H1 (cell line): ENCODE results near the gene KCNJ16. TPM values are rescaled to one million over a fixed set of nuclear protein-coding genes. Genes with fewer than 3 reads are reported as not detected.

Experiments used
- CTCF ChIA-PET: fragments of 300-600 bp; sonication (Branson Sonifier 250); formaldehyde crosslinking; loops from one replicate; lab custom pipeline; 2021; ENCODE audit not compliant: partially characterized antibody; lab: Charles Lee
- POLR2A ChIA-PET: fragments of 300-600 bp; sonication (Branson Sonifier 250); formaldehyde crosslinking; loops from one replicate; lab custom pipeline; 2021; ENCODE audit warnings: inconsistent platforms; ENCODE audit not compliant: partially characterized antibody; lab: Charles Lee
- DNase-seq, 2 experiments: peaks; one replicate each; pipeline versions ENCODE4 v3.0.0 to v3.0.0-alpha.2; 2010 to 2022; ENCODE audit warnings: low spot score in 2 of 2, low read depth in 1 of 2, mixed read lengths in 1 of 2
- FAIRE-seq: peaks from 2 replicates; lab custom pipeline; 2011; peaks lifted over from hg19 to GRCh38; lab: Jason Lieb, UNC
- H2AFZ ChIP-seq: 2 replicates; pipeline ENCODE4 v1.8.1; 2012; ENCODE audit warnings: low read length, inconsistent platforms
- H2AK5ac ChIP-seq: 2 replicates; pipeline ENCODE4 v1.6.1; 2013; ENCODE audit warnings: low read depth, low read length
- H2BK120ac ChIP-seq: replicated peaks from 2 replicates; pipeline ENCODE3; 2013; ENCODE audit warnings: low read depth, low read length, inconsistent platforms
- H2BK12ac ChIP-seq: 2 replicates; pipeline ENCODE4 v1.6.1; 2013; ENCODE audit warnings: low read depth, low read length
- H2BK15ac ChIP-seq: 2 replicates; pipeline ENCODE4 v1.6.1; 2013; ENCODE audit warnings: low read length
- H2BK20ac ChIP-seq: 2 replicates; pipeline ENCODE4 v1.6.1; 2013; ENCODE audit warnings: low read length
- H2BK5ac ChIP-seq: 2 replicates; pipeline ENCODE4 v1.6.1; 2013; ENCODE audit warnings: low read depth, low read length
- H3K14ac ChIP-seq: 2 replicates; pipeline ENCODE4 v1.6.1; 2013; ENCODE audit warnings: inconsistent platforms; ENCODE audit not compliant: insufficient read length
- H3K18ac ChIP-seq: 2 replicates; pipeline ENCODE4 v1.6.1; 2013; ENCODE audit warnings: low read length; ENCODE audit errors: extremely low read depth
- H3K23ac ChIP-seq: 2 replicates; pipeline ENCODE4 v1.6.1; 2013; ENCODE audit warnings: inconsistent platforms; ENCODE audit not compliant: insufficient read length
- H3K23me2 ChIP-seq: 2 replicates; pipeline ENCODE4 v1.6.1; 2013; ENCODE audit warnings: low read depth, low read length
- H3K27ac ChIP-seq: 2 replicates; pipeline ENCODE4 v1.6.1; 2011; ENCODE audit warnings: low read depth, low read length, inconsistent platforms
- H3K27me3 ChIP-seq, 4 experiments: replicated peaks in 1 of 4; 1 replicate in 1 of 4; 2 replicates in 3 of 4; pipeline versions ENCODE4 v1.6.1 to v1.8.1; 2011 to 2013; ENCODE audit warnings: low read length in 3 of 4, mild to moderate bottlenecking in 3 of 4, inconsistent platforms in 2 of 4, mixed read lengths in 2 of 4, moderate library complexity in 1 of 4; ENCODE audit not compliant: control insufficient read depth in 3 of 4, insufficient read depth in 3 of 4; ENCODE audit errors: extremely low read depth in 1 of 4
- H3K36me3 ChIP-seq, 4 experiments: 2 replicates each; pipeline versions ENCODE4 v1.6.1 to v1.8.1; 2011 to 2013; ENCODE audit warnings: mild to moderate bottlenecking in 4 of 4, low read length in 3 of 4, moderate library complexity in 2 of 4, control low read depth in 1 of 4, inconsistent platforms in 1 of 4; ENCODE audit not compliant: insufficient read depth in 4 of 4, control insufficient read depth in 2 of 4
- H3K4ac ChIP-seq: replicated peaks from 2 replicates; pipeline ENCODE3; 2013; ENCODE audit warnings: low read length, low read depth, mixed read lengths, inconsistent platforms; ENCODE audit not compliant: insufficient read length
- H3K4me1 ChIP-seq, 4 experiments: replicated peaks in 1 of 4; 1 replicate in 1 of 4; 2 replicates in 3 of 4; pipeline versions ENCODE4 v1.6.1 to v1.8.1; 2011 to 2013; ENCODE audit warnings: low read length in 3 of 4, inconsistent platforms in 2 of 4, mixed read lengths in 1 of 4; ENCODE audit not compliant: insufficient read depth in 4 of 4, control insufficient read depth in 3 of 4
- H3K4me2 ChIP-seq, 2 experiments: 2 replicates each; pipeline versions ENCODE4 v1.6.1 to v1.8.1; 2011 to 2013; ENCODE audit warnings: low read depth in 2 of 2, low read length in 2 of 2, control low read depth in 1 of 2, inconsistent platforms in 1 of 2, mild to moderate bottlenecking in 1 of 2; ENCODE audit not compliant: insufficient read depth in 1 of 2
- H3K4me3 ChIP-seq, 4 experiments: fragments of 200-600, 300-600 bp in 1 of 4; sonication (generic), shearing (Covaris generic), sonication (Bioruptor Twin) in 1 of 4; 2 replicates each; pipeline versions ENCODE4 v1.5.1 to v1.8.1; 2011 to 2016; ENCODE audit warnings: low read length in 4 of 4, low read depth in 3 of 4, control low read depth in 2 of 4, inconsistent platforms in 2 of 4, mild to moderate bottlenecking in 2 of 4, mixed read lengths in 1 of 4, moderate library complexity in 1 of 4; ENCODE audit not compliant: insufficient read depth in 2 of 4; ENCODE audit errors: extremely low read depth in 1 of 4
- H3K56ac ChIP-seq: replicated peaks from 2 replicates; pipeline ENCODE3; 2013; ENCODE audit warnings: low read depth, mild to moderate bottlenecking, mixed read lengths, low read length, inconsistent platforms; ENCODE audit not compliant: insufficient read length
- H3K79me1 ChIP-seq: 2 replicates; pipeline ENCODE4 v1.6.1; 2013; ENCODE audit warnings: low read depth, low read length, control low read depth
- H3K79me2 ChIP-seq, 2 experiments: 2 replicates each; pipeline versions ENCODE4 v1.6.1 to v1.8.1; 2012 to 2013; ENCODE audit warnings: low read length in 2 of 2, mild to moderate bottlenecking in 2 of 2, inconsistent platforms in 1 of 2; ENCODE audit not compliant: insufficient read depth in 2 of 2, control insufficient read depth in 1 of 2
- H3K9ac ChIP-seq, 4 experiments: replicated peaks in 1 of 4; 1 replicate in 1 of 4; 2 replicates in 3 of 4; pipeline versions ENCODE4 v1.6.1 to v1.8.1; 2011 to 2013; ENCODE audit warnings: low read depth in 3 of 4, low read length in 3 of 4, control low read depth in 2 of 4, mild to moderate bottlenecking in 2 of 4, moderate library complexity in 2 of 4, inconsistent platforms in 1 of 4; ENCODE audit errors: extremely low read depth in 1 of 4
- H3K9me3 ChIP-seq, 2 experiments: 2 replicates each; pipeline versions ENCODE4 v1.6.1 to v1.8.1; 2012 to 2013; ENCODE audit warnings: mild to moderate bottlenecking in 2 of 2, moderate library complexity in 2 of 2, control low read depth in 1 of 2, inconsistent platforms in 1 of 2, low read depth in 1 of 2, low read length in 1 of 2, mixed read lengths in 1 of 2; ENCODE audit not compliant: insufficient read depth in 2 of 2
- H4K20me1 ChIP-seq, 2 experiments: replicated peaks in 1 of 2; 2 replicates each; pipeline versions ENCODE3 to v1.8.1; 2011 to 2013; ENCODE audit warnings: inconsistent platforms in 2 of 2, low read length in 2 of 2, mild to moderate bottlenecking in 1 of 2; ENCODE audit not compliant: insufficient read depth in 2 of 2, control insufficient read depth in 1 of 2
- H4K5ac ChIP-seq: 2 replicates; pipeline ENCODE4 v1.6.1; 2013; ENCODE audit warnings: low read length, low read depth, mixed read lengths, inconsistent platforms; ENCODE audit not compliant: insufficient read length
- H4K8ac ChIP-seq: 2 replicates; pipeline ENCODE4 v1.8.0; 2013; ENCODE audit warnings: mild to moderate bottlenecking, moderate library complexity, low read length, inconsistent platforms; ENCODE audit not compliant: insufficient read depth; ENCODE audit errors: extremely low read depth
- H4K91ac ChIP-seq: replicated peaks from 2 replicates; pipeline ENCODE3; 2013; ENCODE audit warnings: low read length, mixed read lengths, inconsistent platforms; ENCODE audit not compliant: insufficient read length
- FOSL1 ChIP-seq: IDR thresholded peaks from 2 replicates; pipeline ENCODE4 v1.6.1; 2011; ENCODE audit warnings: mild to moderate bottlenecking, low read depth, low read length, moderate library complexity; ENCODE audit not compliant: insufficient read depth
- HDAC6 ChIP-seq: IDR thresholded peaks from one replicate; pipeline ENCODE4 v1.7.1; 2012; ENCODE audit warnings: low read depth, mild to moderate bottlenecking, inconsistent platforms, low read length, moderate library complexity
- KDM1A ChIP-seq: fragments of 200-600, 300-600 bp; sonication (generic); IDR thresholded peaks from 2 replicates; pipeline ENCODE4 v1.7.1; 2016; ENCODE audit warnings: mild to moderate bottlenecking, low read length, borderline replicate concordance
- RNF2 ChIP-seq: fragments of 200-900, 300-1000 bp; sonication (generic); IDR thresholded peaks from 2 replicates; pipeline ENCODE4 v1.7.1; 2016; ENCODE audit warnings: borderline replicate concordance, low read depth, mild to moderate bottlenecking, antibody characterized with exemption, low read length; ENCODE audit not compliant: poor library complexity, severe bottlenecking; ENCODE audit errors: missing control alignments
- SRF ChIP-seq: IDR thresholded peaks from 2 replicates; pipeline ENCODE4 v1.6.1; 2011; ENCODE audit warnings: mild to moderate bottlenecking, low read depth, low read length, moderate library complexity
- TBP ChIP-seq: IDR thresholded peaks from 2 replicates; pipeline ENCODE4 v1.6.1; 2011; ENCODE audit warnings: low read depth, low read length, improper control_type of control experiment
- YY1 ChIP-seq: IDR thresholded peaks from 2 replicates; pipeline ENCODE4 v1.6.1; 2011; ENCODE audit warnings: low read depth, mild to moderate bottlenecking, low read length
- WGBS, 2 experiments: shearing (Covaris generic) in 1 of 2; methylation state at CpG; one replicate each; pipeline versions ENCODE4 v1.1.6 to v1.1.7; 2013 to 2015; ENCODE audit warnings: low lambda C conversion rate in 2 of 2, mixed read lengths in 2 of 2, inconsistent platforms in 1 of 2, low coverage in 1 of 2, missing lambda C conversion rate in 1 of 2; ENCODE audit not compliant: insufficient replicate concordance in 2 of 2, insufficient coverage in 1 of 2, insufficient read length in 1 of 2; ENCODE audit errors: extremely low coverage in 1 of 2, missing lambda C conversion rate in 1 of 2; 5-methylcytosine and 5-hydroxymethylcytosine counted together
- polyA plus RNA-seq, 7 experiments: library from polyadenylated mRNA; depleted of rRNA in 3 of 7; stranded (reverse) in 5 of 7; unstranded in 2 of 7; fragments of >200 nt in 5 of 7; fragments of 200-250 nt in 2 of 7; gene quantifications; 1 replicate in 5 of 7; 2 replicates in 1 of 7; 4 replicates in 1 of 7; pipeline versions ENCODE4 v1.2.1 to v1.2.3, GENCODE V29; 2011 to 2013; ENCODE audit warnings: missing spikeins in 2 of 7, mixed read lengths in 2 of 7
- total RNA-seq: library from RNA; stranded (reverse); fragmentation: NEBNext Ultra II Directional; extraction: Animal tissue kit (Norgen Biotek cat#: 25700); gene quantifications from 2 replicates; pipeline ENCODE4 v1.2.1, GENCODE V29; 2021

The KCNJ16 gene
- total and polyA plus RNA-seq, 2 of the 8 experiments (the other 6 are each of a cell fraction or from before 2014, with no cell fraction given) = not detected

DNA sequence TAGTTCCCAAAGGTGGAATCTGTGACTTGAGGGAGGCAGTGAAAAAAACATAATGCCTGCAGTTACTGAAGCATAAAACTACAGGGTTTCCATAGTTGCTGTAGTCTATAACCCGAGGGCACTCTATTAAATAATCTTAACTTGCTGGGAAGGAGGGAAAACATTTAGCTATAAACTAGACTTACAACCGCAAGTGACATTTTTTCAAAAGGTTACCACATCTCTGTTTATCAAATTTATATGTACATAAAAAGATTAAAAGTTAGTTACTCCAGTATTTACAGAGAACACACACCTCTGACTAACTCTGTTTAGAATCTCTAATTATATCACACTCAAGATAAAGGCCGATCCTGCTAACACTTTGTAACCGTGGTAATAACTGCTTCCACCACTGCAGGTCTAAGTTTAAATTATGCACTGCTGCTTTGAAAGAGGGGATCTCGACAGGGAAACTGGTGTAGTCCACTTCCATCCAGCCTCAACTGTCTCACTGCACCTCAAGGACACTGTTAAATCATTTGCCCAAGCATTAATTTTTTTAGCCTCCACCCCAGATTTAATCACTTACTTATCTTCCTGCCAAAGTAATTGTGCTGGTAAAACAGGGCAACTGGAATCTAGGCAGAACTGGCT is 14.6 kb downstream of the KCNJ16 start:
- peak overlapping the region; percentile 21; the same call in 1 of the 2 replicates for H2AFZ ChIP-seq
- H3K27me3 ChIP-seq = no peaks in the 10 kb centered on the region
- CTCF ChIA-PET = no interaction called here

More for the DNA sequence above, 14.6 kb downstream of the KCNJ16 start:
- Histone ChIP-seq H3K23ac (no peak overlapping the region), H2BK5ac (no peak overlapping the region)
- TF ChIP-seq FOSL1 = no peak
- TF ChIP-seq RNF2 = no peak
- TF ChIP-seq SRF = no peak
- no peak for TF ChIP-seq KDM1A
- TF ChIP-seq HDAC6 = no peak
- no peak for TF ChIP-seq TBP
- TF ChIP-seq YY1 = no peak
- TF ChIP-seq, all 59 proteins: peak for 0
- Histone ChIP-seq H2BK120ac (no peak overlapping the region), H3K4me2 (no peak overlapping the region), H3K4ac (no peak overlapping the region), H4K91ac (no peak overlapping the region), H2BK12ac (no peak overlapping the region), H3K23me2 (peaks cover 2% of the 10 kb centered on the region; the same call in 1 of the 2 replicates), H2BK20ac (no peak overlapping the region), H3K14ac (no peak overlapping the region), H3K56ac (no peak overlapping the region), H3K4me3 (no peak overlapping the region), H3K9me3 (no peaks in the 10 kb centered on the region), H3K9ac (no peak overlapping the region), H4K8ac (no peak overlapping the region), H4K20me1 (no peaks in the 10 kb centered on the region), H3K4me1 (no peaks in the 10 kb centered on the region), H3K27ac (no peak overlapping the region), H4K5ac (no peak overlapping the region), H3K79me1 (no peaks in the 10 kb centered on the region), H2BK15ac (no peak overlapping the region), H2AK5ac (no peak overlapping the region), H3K79me2 (no peaks in the 10 kb centered on the region), H3K36me3 (no peaks in the 10 kb centered on the region), H3K18ac (no peak overlapping the region)
- FAIRE-seq = no peak
- POLR2A ChIA-PET = no interaction called here
- WGBS, 2 experiments = 87% methylated on average over 5 of the region's 5 CpGs; no CpG with 5 or more reads in 1 of the 2 experiments
- no peak for DNase-seq
